Measurements from ENCODE around the gene MALT1. TPM values are rescaled to one million over a fixed set of nuclear protein-coding genes. Genes with fewer than 3 reads are reported as not detected.
"Not testable (repeated sequence)": the region's sequence is repeated elsewhere in the genome, so short reads cannot be mapped to it uniquely, and the experiment has no call there.

MALT1 gene
- total and polyA plus RNA-seq, 2 donors from 2014 or later = 10.4 to 39.4 TPM

- intact Hi-C loops (cut with DNase I) = no loop called here
- H3K36me3 ChIP-seq (ENCODE audit: control insufficient read depth in 2 of 3, insufficient read depth in 3 of 3, low read length in 3 of 3) = no peaks in the 10 kb centered on the region
- FAIRE-seq (no peak), DNase-seq (no peak)
- TF ChIP-seq, protein P1, sequence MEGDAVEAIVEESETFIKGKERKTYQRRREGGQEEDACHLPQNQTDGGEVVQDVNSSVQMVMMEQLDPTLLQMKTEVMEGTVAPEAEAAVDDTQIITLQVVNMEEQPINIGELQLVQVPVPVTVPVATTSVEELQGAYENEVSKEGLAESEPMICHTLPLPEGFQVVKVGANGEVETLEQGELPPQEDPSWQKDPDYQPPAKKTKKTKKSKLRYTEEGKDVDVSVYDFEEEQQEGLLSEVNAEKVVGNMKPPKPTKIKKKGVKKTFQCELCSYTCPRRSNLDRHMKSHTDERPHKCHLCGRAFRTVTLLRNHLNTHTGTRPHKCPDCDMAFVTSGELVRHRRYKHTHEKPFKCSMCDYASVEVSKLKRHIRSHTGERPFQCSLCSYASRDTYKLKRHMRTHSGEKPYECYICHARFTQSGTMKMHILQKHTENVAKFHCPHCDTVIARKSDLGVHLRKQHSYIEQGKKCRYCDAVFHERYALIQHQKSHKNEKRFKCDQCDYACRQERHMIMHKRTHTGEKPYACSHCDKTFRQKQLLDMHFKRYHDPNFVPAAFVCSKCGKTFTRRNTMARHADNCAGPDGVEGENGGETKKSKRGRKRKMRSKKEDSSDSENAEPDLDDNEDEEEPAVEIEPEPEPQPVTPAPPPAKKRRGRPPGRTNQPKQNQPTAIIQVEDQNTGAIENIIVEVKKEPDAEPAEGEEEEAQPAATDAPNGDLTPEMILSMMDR (IDR thresholded peaks at IDR 0.05; ENCODE audit: borderline replicate concordance, extremely low read depth, insufficient read depth) = no peak
- no peaks in the 10 kb centered on the region for H3K4me1 ChIP-seq (ENCODE audit: control insufficient read depth in 2 of 3, insufficient read depth in 2 of 3, low read depth in 1 of 3, low read length in 3 of 3)
- no peak overlapping the region for H3K27ac ChIP-seq (ENCODE audit: low read depth in 2 of 2, low read length in 2 of 2)
- no peaks in the 10 kb centered on the region for H3K9me3 ChIP-seq (ENCODE audit: control insufficient read depth in 2 of 3, insufficient read depth in 1 of 3, low read length in 3 of 3)
- no peak overlapping the region for H3K4me3 ChIP-seq (ENCODE audit: low read length in 3 of 3)
- no peak overlapping the region for H3K9ac ChIP-seq (ENCODE audit: low read length in 3 of 3)
- no peaks in the 10 kb centered on the region for H3K27me3 ChIP-seq (ENCODE audit: control insufficient read depth, insufficient read depth, low read length)
These were observed 21.1 kb upstream of the MALT1 start for GRCh38 chr18:58649966-58650816.

DNA sequence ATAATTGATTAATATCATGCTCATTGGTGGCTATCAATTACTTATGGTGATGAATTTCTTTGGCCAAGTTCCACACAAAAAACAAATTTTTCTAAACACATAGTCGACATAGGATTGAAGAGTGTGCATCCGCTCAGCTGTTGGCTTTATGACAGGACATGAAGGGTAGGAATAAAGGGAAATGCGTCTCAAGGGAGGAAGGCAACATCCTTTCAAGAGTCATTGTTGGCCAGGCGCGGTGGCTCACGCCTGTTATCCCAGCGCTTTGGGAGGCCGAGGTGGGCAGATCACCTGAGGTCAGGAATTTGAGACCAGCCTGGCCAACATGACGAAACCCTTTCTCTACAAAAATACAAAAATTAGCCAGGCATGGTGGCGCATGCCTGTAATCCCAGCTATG, 20.4 kb upstream of the MALT1 start:
- H3K4me1 ChIP-seq (ENCODE audit: control insufficient read depth in 2 of 3, insufficient read depth in 2 of 3, low read depth in 1 of 3, low read length in 3 of 3); FAIRE-seq; H3K9me3 ChIP-seq (ENCODE audit: control insufficient read depth in 2 of 3, insufficient read depth in 1 of 3, low read length in 3 of 3); DNase-seq; H3K9ac ChIP-seq (ENCODE audit: low read length in 3 of 3); H3K27ac ChIP-seq (ENCODE audit: low read depth in 2 of 2, low read length in 2 of 2); H3K36me3 ChIP-seq (ENCODE audit: control insufficient read depth in 2 of 3, insufficient read depth in 3 of 3, low read length in 3 of 3); H3K4me3 ChIP-seq (ENCODE audit: low read length in 3 of 3); H3K27me3 ChIP-seq (ENCODE audit: control insufficient read depth, insufficient read depth, low read length); intact Hi-C loops (cut with DNase I): not testable (repeated sequence)

- H3K9ac ChIP-seq (ENCODE audit: low read length in 3 of 3); H3K27ac ChIP-seq (ENCODE audit: low read depth in 2 of 2, low read length in 2 of 2); intact Hi-C loops (cut with DNase I); H3K27me3 ChIP-seq (ENCODE audit: control insufficient read depth, insufficient read depth, low read length); DNase-seq; H3K4me3 ChIP-seq (ENCODE audit: low read length in 3 of 3); FAIRE-seq; H3K9me3 ChIP-seq (ENCODE audit: control insufficient read depth in 2 of 3, insufficient read depth in 1 of 3, low read length in 3 of 3); H3K36me3 ChIP-seq (ENCODE audit: control insufficient read depth in 2 of 3, insufficient read depth in 3 of 3, low read length in 3 of 3); H3K4me1 ChIP-seq (ENCODE audit: control insufficient read depth in 2 of 3, insufficient read depth in 2 of 3, low read depth in 1 of 3, low read length in 3 of 3): not testable (repeated sequence)
These were observed 18.0 kb upstream of the MALT1 start for GRCh38 chr18:58653144-58653722.

DNA sequence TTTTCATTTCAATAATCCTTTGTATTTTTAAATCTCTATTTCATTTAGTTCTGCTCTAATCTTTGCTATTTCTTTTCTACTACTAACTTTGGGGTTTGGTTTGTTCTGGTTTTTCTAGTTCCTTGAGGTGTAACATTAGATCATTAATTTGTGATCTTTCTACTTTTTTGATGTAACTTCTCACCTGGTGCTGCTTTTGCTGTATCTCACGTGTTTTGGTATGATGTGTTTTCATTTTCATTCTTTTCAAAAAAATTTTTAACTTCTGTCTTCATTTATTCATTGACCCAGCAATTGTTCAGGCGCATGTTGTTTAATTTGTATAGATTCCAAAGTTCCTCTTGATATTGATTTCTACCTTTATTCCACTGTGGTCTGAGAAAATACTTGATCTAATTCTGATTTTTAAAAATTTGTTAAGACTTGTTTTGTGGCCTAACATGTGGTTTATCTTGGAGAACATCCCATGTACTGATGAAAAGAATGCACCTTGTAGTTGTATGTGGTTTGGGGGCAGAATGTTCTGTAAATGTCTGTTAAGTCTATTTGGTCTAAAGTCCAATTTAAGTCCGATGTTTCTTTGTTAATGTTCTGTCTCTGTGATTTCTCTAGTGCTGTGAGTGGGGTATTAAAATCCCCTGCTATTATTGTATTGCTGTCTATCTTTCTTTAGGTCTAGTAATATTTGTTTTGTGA, 17.3 kb upstream of the MALT1 start:
- peak; percentile 73 for FAIRE-seq
- no peaks in the 10 kb centered on the region for H3K27me3 ChIP-seq (ENCODE audit: control insufficient read depth, insufficient read depth, low read length)
- DNase-seq = no peak
- intact Hi-C loops (cut with DNase I) = no loop called here
- no peaks in the 10 kb centered on the region for H3K36me3 ChIP-seq (ENCODE audit: control insufficient read depth in 2 of 3, insufficient read depth in 3 of 3, low read length in 3 of 3)
- TF ChIP-seq, protein P1 (IDR thresholded peaks at IDR 0.05; ENCODE audit: borderline replicate concordance, extremely low read depth, insufficient read depth) = no peak
- H3K9ac ChIP-seq (ENCODE audit: low read length in 3 of 3) = no peak overlapping the region
- no peaks in the 10 kb centered on the region for H3K4me1 ChIP-seq (ENCODE audit: control insufficient read depth in 2 of 3, insufficient read depth in 2 of 3, low read depth in 1 of 3, low read length in 3 of 3)
- H3K9me3 ChIP-seq (ENCODE audit: control insufficient read depth in 2 of 3, insufficient read depth in 1 of 3, low read length in 3 of 3) = peaks cover 0 to 3% (median 0%) of the 10 kb centered on the region in 3 donors
- no peak overlapping the region for H3K4me3 ChIP-seq (ENCODE audit: low read length in 3 of 3)
- no peak overlapping the region for H3K27ac ChIP-seq (ENCODE audit: low read depth in 2 of 2, low read length in 2 of 2)
